Adrenal gland (tissue), 12 donors: ENCODE results near the gene KIAA1755. TPM values are rescaled to one million over a fixed set of nuclear protein-coding genes. Genes with fewer than 3 reads are reported as not detected.

Experiments used
- DNase-seq, 7 donors: peaks; one replicate each; pipeline ENCODE4 v3.0.0-alpha.2; 2019 to 2020
- H3K27ac ChIP-seq, 5 donors: fragments of 200-600 bp; sonication (generic) in 4 of 5; 1 replicate in 3 of 5; 2 replicates in 2 of 5; pipeline versions ENCODE4 v1.5.1 to v1.8.0; 2016 to 2020; ENCODE audit warnings: mild to moderate bottlenecking in 1 of 5
- H3K27me3 ChIP-seq: fragments of 200-600 bp; 2 replicates; pipeline ENCODE4 v1.8.0; 2021
- H3K36me3 ChIP-seq, 2 donors: fragments of 200-600 bp; replicated peaks in 1 of 2; 1 replicate in 1 of 2; 2 replicates in 1 of 2; pipeline versions ENCODE4 v1.5.1 to v1.8.0; 2018 to 2022
- H3K4me1 ChIP-seq, 2 donors: fragments of 200-600 bp; replicated peaks in 1 of 2; 1 replicate in 1 of 2; 2 replicates in 1 of 2; pipeline versions ENCODE4 v1.5.1 to v1.8.0; 2018 to 2021
- H3K4me3 ChIP-seq, 4 donors: fragments of 200-600 bp; sonication (generic) in 3 of 4; one replicate each; pipeline ENCODE4 v1.5.1; 2016 to 2018
- H3K9me3 ChIP-seq, 3 donors: fragments of 200-600 bp; sonication (generic) in 1 of 3; replicated peaks in 1 of 3; 1 replicate in 2 of 3; 2 replicates in 1 of 3; pipeline versions ENCODE4 v1.5.1 to v1.8.0; 2016 to 2021
- POLR2A ChIP-seq, 2 donors: fragments of 450-650 bp; IDR thresholded peaks; one replicate each; pipeline ENCODE4 v1.6.1; 2017; ENCODE audit warnings: antibody characterized with exemption in 2 of 2, mild to moderate bottlenecking in 2 of 2, moderate library complexity in 1 of 2
- WGBS, 4 donors: extraction: QIAGEN DNeasy Blood & Tissue Kit in 2 of 4; methylation state at CpG; one replicate each; pipeline versions ENCODE4 v1.1.5 to v1.1.7; 2013 to 2017; 5-methylcytosine and 5-hydroxymethylcytosine counted together
- intact Hi-C, 2 donors: fragments of 100-400 bp; cut with DNase I; formaldehyde crosslinking; loops; one replicate each; pipeline versions ENCODE4 v1.14.1 to v1.15.0; 2022 to 2023
- polyA plus RNA-seq, 3 donors: library from polyadenylated mRNA; stranded (reverse); fragments of 200-250 nt in 2 of 3; fragments of 350-450 nt in 1 of 3; fragmentation: Illumina TruSeq in 1 of 3; extraction: RNeasy Lipid Tissue Mini Kit (QIAGEN cat#74804) in 1 of 3; gene quantifications; one replicate each; pipeline ENCODE4 v1.2.3, GENCODE V29; 2013 to 2014
- total RNA-seq, 9 donors: library from RNA; depleted of rRNA in 4 of 9; stranded (reverse); fragments of >200 nt in 4 of 9; fragments of 120-200 nt in 1 of 9; fragmentation: NEBNext Ultra II Directional in 1 of 9; extraction: Animal tissue kit (Norgen Biotek cat#: 25700) in 1 of 9; gene quantifications; one replicate each; pipeline versions ENCODE4 v1.1.0 to v1.2.4, GENCODE V29; 2013 to 2023
- TF ChIP-seq, protein P1 (sequence below), 6 experiments: fragments of 450-650 bp in 4 of 6; fragments of 200-600 bp in 2 of 6; sonication (generic) in 1 of 6; IDR thresholded peaks; 1 replicate in 5 of 6; 2 replicates in 1 of 6; pipeline versions ENCODE4 v1.5.1 to v1.8.0; 2016 to 2021; ENCODE audit warnings: antibody characterized with exemption in 6 of 6, mild to moderate bottlenecking in 2 of 6, moderate library complexity in 1 of 6
- donor health status: healthy with polysubstance abuse.
- donor health status: Bipolar disorder and iron deficiency.
- donor health status: DM: yes; HTN: yes; CAD: no.
- donor health status: DM: no; HTN: no; CAD: no.
- donor health status: DM: no; HTN: no; CAD: no.
- donor health status: DM: yes; HTN: yes; CAD: no.

Gene KIAA1755
- total and polyA plus RNA-seq, 12 donors: 0.42 to 8.0 (median 2.0) TPM

DNA sequence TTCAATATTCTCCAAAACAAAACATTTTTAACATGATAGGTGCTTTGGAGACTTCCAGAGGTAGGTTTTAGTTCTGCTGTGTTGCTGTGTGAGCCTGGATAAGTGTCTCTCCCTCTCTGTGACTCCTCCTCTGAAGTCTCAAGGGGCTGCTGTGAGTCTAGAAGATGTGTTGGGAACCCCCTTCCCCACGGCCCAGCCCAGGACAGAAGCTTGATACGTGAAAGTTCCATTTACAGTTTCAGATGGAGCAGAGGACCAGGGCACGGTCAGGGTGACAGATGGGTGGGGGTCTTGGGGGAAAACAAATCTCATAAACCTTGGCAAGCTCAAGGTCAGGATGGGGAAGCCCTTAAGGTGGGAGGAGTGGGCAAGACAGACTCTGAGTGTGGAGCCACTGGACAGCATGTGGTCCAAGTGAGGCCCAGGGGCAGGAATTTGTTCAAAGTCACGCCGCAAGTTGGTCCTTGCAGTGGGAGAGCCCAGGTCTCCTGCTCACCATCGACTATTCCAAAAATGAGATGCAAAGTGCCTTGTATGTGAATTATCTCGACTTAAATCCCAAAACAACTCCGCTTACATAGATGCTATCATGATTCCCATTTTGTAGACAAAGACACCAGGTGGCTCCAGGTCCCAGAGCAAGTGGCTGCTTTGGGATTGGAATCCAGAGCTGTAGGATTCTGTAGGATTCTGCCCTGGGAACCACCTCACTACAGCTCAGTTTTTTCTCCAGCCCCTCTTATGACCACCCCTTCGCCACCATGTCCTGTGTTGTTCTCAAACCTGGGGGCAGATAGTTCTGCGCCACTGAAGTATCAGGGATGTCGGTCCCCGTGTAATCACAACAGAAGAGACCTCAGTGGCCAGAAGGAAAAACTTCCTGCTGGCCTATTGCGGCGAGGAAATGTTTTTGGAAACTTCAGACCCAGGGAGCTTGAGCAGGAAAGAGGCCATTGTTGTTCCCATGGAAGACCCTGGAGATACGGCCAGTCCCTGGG lies 97.4 kb downstream of the KIAA1755 start:
- Histone ChIP-seq H3K4me1 (peaks cover 8 to 12% of the 10 kb centered on the region in 2 donors), H3K27ac (peak overlapping the region in 2 of 5 donors; percentile 49 to 89), H3K4me3 (peak overlapping the region in 1 of 4 donors; percentile 72), H3K27me3 (no peaks in the 10 kb centered on the region), H3K36me3 (peaks cover 0 to 3% of the 10 kb centered on the region in 2 donors), H3K9me3 (no peaks in the 10 kb centered on the region)
- intact Hi-C loops: no loop called here
- WGBS, 4 donors: 70 to 75% (median 73%) methylated on average over 15 of the region's 15 CpGs
- no peak for TF ChIP-seq POLR2A (IDR thresholded peaks at IDR 0.05)
- TF ChIP-seq, protein P1, sequence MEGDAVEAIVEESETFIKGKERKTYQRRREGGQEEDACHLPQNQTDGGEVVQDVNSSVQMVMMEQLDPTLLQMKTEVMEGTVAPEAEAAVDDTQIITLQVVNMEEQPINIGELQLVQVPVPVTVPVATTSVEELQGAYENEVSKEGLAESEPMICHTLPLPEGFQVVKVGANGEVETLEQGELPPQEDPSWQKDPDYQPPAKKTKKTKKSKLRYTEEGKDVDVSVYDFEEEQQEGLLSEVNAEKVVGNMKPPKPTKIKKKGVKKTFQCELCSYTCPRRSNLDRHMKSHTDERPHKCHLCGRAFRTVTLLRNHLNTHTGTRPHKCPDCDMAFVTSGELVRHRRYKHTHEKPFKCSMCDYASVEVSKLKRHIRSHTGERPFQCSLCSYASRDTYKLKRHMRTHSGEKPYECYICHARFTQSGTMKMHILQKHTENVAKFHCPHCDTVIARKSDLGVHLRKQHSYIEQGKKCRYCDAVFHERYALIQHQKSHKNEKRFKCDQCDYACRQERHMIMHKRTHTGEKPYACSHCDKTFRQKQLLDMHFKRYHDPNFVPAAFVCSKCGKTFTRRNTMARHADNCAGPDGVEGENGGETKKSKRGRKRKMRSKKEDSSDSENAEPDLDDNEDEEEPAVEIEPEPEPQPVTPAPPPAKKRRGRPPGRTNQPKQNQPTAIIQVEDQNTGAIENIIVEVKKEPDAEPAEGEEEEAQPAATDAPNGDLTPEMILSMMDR (IDR thresholded peaks at IDR 0.05): no peak
- peak in 1 of 7 donors; percentile 3 for DNase-seq

DNA sequence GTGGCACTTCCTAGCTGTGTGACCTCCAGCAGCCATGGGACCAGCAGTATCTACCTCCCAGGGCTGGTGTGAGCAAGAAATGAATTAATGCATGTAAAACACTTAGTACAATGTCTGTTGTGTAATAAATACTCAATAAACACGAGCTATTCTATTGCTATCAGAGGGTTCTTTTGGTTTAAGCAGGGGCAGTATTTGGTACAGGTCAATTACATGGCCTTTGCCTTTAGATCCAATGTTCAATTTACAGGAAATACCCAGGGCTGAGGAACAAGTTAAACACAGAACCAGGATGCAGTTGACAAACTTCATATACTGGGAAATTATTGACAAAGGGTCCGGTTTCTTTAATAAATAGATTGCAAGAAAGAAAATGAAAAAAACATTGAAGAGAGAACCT lies 98.4 kb downstream of the KIAA1755 start:
- no peaks in the 10 kb centered on the region for H3K27me3 ChIP-seq
- no peaks in the 10 kb centered on the region for H3K9me3 ChIP-seq
- WGBS, 4 donors: 62 to 71% (median 70%) methylated on average over 2 of the region's 2 CpGs
- no peak for DNase-seq
- no peak overlapping the region for H3K4me3 ChIP-seq
- peaks cover 0 to 3% of the 10 kb centered on the region in 2 donors for H3K36me3 ChIP-seq
- intact Hi-C loops: no loop called here
- peaks cover 8 to 14% of the 10 kb centered on the region in 2 donors for H3K4me1 ChIP-seq
- TF ChIP-seq, protein P1 (IDR thresholded peaks at IDR 0.05): no peak
- TF ChIP-seq POLR2A (IDR thresholded peaks at IDR 0.05): no peak
- H3K27ac ChIP-seq: peak overlapping the region in 1 of 5 donors; percentile 21

DNA sequence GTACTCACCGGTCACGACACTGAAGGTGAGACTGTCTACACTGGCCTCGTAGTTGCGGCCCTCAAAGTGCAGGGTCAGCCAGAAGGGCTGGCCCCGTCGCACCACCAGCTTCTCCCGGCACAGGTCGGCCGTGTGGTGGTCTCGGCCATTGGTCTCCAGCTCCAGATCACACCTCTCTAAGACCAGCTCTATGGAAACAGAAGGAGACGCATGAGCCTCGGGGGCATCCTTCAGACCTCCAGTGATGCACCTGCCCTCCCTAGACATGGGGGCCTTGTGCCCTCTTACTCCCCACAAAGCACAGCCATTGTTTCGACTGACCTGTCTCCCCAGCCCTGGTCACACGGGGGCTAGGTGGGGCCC lies 99.1 kb downstream of the KIAA1755 start:
- H3K27me3 ChIP-seq: no peaks in the 10 kb centered on the region
- no peaks in the 10 kb centered on the region for H3K9me3 ChIP-seq
- no peak for TF ChIP-seq POLR2A (IDR thresholded peaks at IDR 0.05)
- TF ChIP-seq, protein P1 (IDR thresholded peaks at IDR 0.05): no peak
- H3K4me3 ChIP-seq: no peak overlapping the region
- intact Hi-C loops: no loop called here
- peaks cover 8 to 18% of the 10 kb centered on the region in 2 donors for H3K4me1 ChIP-seq
- no peak overlapping the region for H3K27ac ChIP-seq
- DNase-seq: no peak
- WGBS, 4 donors: 86 to 97% (median 95%) methylated on average over 5 to 14 of the region's 14 CpGs
- peaks cover 0 to 3% of the 10 kb centered on the region in 2 donors for H3K36me3 ChIP-seq

Other genes starting within 250 kb of the KIAA1755 start
- gene TTI1, start 227.3 kb downstream of the KIAA1755 start, total RNA-seq: 10 to 100 TPM; 12.7 to 28.7 (median 22.0) TPM
- gene TTI1, start 227.3 kb downstream of the KIAA1755 start, polyA plus RNA-seq: 10 to 100 TPM; 12.5 to 21.6 (median 15.2) TPM
- 10 to 100 TPM; 16.5 to 36.3 (median 27.3) TPM for gene RPRD1B, start 227.0 kb downstream of the KIAA1755 start, total RNA-seq
- gene RPRD1B, start 227.0 kb downstream of the KIAA1755 start, polyA plus RNA-seq: 10 to 100 TPM in 1 of 3 donors, 1 to 10 TPM in 2; 5.9 to 36.4 (median 6.8) TPM
- 100 to 1,000 TPM in 6 of 9 donors, 10 to 100 TPM in 3; 13.4 to 262 (median 108) TPM for gene TGM2, start 95.5 kb downstream of the KIAA1755 start, total RNA-seq
- 10 to 100 TPM; 32.1 to 60.8 (median 46.9) TPM for gene TGM2, start 95.5 kb downstream of the KIAA1755 start, polyA plus RNA-seq
- gene BPI, start 43.4 kb upstream of the KIAA1755 start, total RNA-seq: under 1 TPM in 7 of 9 donors, not detected in 2; 0.15 to 0.74 (median 0.29) TPM
- gene BPI, start 43.4 kb upstream of the KIAA1755 start, polyA plus RNA-seq: under 1 TPM; 0.13 to 0.18 (median 0.16) TPM
- gene LBP, start 85.7 kb upstream of the KIAA1755 start, total RNA-seq: 1 to 10 TPM in 1 of 9 donors, under 1 TPM in 6, not detected in 2; 0.15 to 2.0 (median 0.51) TPM
- under 1 TPM; 0.24 to 0.57 (median 0.32) TPM for gene LBP, start 85.7 kb upstream of the KIAA1755 start, polyA plus RNA-seq
- gene SNHG17, start 174.6 kb upstream of the KIAA1755 start, total RNA-seq: 10 to 100 TPM in 7 of 9 donors, 1 to 10 TPM in 2; 6.4 to 67.8 (median 17.2) TPM
- 10 to 100 TPM; 38.5 to 68.0 (median 57.8) TPM for gene SNHG17, start 174.6 kb upstream of the KIAA1755 start, polyA plus RNA-seq
- gene RALGAPB, start 212.1 kb upstream of the KIAA1755 start, total RNA-seq: 10 to 100 TPM; 23.9 to 44.7 (median 33.4) TPM
- gene RALGAPB, start 212.1 kb upstream of the KIAA1755 start, polyA plus RNA-seq: 10 to 100 TPM; 11.7 to 34.7 (median 15.6) TPM